Measurements from ENCODE around the gene CHRM2. TPM values are rescaled to one million over a fixed set of nuclear protein-coding genes. Genes with fewer than 3 reads are reported as not detected.

The CHRM2 gene
- total RNA-seq, 2 experiments from 2014 or later: not detected

DNA sequence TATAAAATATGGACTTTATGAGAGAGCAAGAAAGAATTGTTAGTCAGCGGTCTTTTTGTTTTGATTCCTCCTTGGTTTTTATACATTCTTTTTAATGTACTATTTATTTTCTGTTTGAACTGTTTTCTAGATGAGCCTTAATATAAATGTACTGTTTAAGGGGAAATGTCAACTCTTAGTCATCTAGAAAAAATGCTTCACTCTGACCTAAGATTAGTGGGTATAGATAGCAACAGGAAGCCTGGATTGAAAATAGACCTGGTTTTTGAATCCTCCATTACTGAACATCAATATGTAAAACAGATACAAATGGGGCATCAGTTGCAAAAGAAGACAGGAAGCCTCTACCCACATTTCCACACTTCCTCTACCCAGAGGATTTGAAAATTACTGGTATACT lies 87.8 kb downstream of the CHRM2 start:
- no peak for DNase-seq
- no peak overlapping the region for H3K4me3 Mint-ChIP-seq
- H3K27ac ChIP-seq (ENCODE audit: low read depth in 1 of 2, low read length in 2 of 2): no peak overlapping the region
- no peaks in the 10 kb centered on the region for H3K36me3 ChIP-seq (ENCODE audit: insufficient read depth, low read length)
- no peaks in the 10 kb centered on the region for H3K36me3 Mint-ChIP-seq (ENCODE audit: low read depth)
- H3K4me1 Mint-ChIP-seq (ENCODE audit: low read depth): no peaks in the 10 kb centered on the region
- ChIA-PET POLR2A (no interaction called here), CTCF (no interaction called here)
- H3K9me3 Mint-ChIP-seq: peaks cover 11% of the 10 kb centered on the region
- TF ChIP-seq, protein P1, sequence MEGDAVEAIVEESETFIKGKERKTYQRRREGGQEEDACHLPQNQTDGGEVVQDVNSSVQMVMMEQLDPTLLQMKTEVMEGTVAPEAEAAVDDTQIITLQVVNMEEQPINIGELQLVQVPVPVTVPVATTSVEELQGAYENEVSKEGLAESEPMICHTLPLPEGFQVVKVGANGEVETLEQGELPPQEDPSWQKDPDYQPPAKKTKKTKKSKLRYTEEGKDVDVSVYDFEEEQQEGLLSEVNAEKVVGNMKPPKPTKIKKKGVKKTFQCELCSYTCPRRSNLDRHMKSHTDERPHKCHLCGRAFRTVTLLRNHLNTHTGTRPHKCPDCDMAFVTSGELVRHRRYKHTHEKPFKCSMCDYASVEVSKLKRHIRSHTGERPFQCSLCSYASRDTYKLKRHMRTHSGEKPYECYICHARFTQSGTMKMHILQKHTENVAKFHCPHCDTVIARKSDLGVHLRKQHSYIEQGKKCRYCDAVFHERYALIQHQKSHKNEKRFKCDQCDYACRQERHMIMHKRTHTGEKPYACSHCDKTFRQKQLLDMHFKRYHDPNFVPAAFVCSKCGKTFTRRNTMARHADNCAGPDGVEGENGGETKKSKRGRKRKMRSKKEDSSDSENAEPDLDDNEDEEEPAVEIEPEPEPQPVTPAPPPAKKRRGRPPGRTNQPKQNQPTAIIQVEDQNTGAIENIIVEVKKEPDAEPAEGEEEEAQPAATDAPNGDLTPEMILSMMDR (IDR thresholded peaks at IDR 0.05): no peak
- ATAC-seq (ENCODE audit: poor library complexity): no peak
- intact Hi-C loops (cut with DNase I, micrococcal nuclease): no loop called here
- H3K27me3 ChIP-seq (ENCODE audit: control insufficient read depth in 1 of 2, insufficient read depth in 2 of 2, low read length in 2 of 2): no peaks in the 10 kb centered on the region
- H3K4me3 ChIP-seq (ENCODE audit: low read length): no peak overlapping the region
- H3K9me3 ChIP-seq (ENCODE audit: control insufficient read depth in 1 of 2, insufficient read depth in 1 of 2, low read length in 2 of 2): peaks cover 0 to 13% of the 10 kb centered on the region in 2 experiments
- H3K27me3 Mint-ChIP-seq: no peaks in the 10 kb centered on the region
- H3K4me1 ChIP-seq (ENCODE audit: insufficient read depth, low read length): no peaks in the 10 kb centered on the region
- no peak overlapping the region for H3K27ac Mint-ChIP-seq

DNA sequence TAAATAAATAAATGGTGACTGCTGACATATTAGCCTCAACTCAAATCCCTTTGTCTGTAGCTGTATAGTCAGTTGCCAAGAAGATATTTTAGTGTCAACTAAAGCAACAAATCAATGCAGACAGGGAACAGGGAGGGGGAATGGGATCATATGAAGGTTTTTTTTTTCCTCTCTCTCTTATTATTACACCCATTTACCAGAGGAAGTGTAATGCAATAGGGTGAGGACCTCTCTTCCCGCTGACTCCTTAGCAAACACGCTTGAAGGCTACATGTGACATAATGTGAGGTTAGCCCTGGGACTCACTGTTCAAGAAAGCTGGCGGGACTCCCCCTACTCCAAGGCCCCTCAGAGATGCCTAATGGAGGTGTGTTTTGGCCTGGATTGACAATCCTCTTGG lies 88.2 kb downstream of the CHRM2 start:
- ChIA-PET CTCF (no interaction called here), POLR2A (no interaction called here)
- Histone ChIP-seq H3K4me1 (ENCODE audit: insufficient read depth, low read length) (no peaks in the 10 kb centered on the region), H3K27me3 (ENCODE audit: control insufficient read depth in 1 of 2, insufficient read depth in 2 of 2, low read length in 2 of 2) (no peaks in the 10 kb centered on the region), H3K36me3 (ENCODE audit: insufficient read depth, low read length) (no peaks in the 10 kb centered on the region), H3K27ac (ENCODE audit: low read depth in 1 of 2, low read length in 2 of 2) (no peak overlapping the region), H3K9me3 (ENCODE audit: control insufficient read depth in 1 of 2, insufficient read depth in 1 of 2, low read length in 2 of 2) (peaks cover 0 to 13% of the 10 kb centered on the region in 2 experiments), H3K4me3 (ENCODE audit: low read length) (no peak overlapping the region)
- TF ChIP-seq, protein P1 (IDR thresholded peaks at IDR 0.05): no peak
- no peaks in the 10 kb centered on the region for H3K36me3 Mint-ChIP-seq (ENCODE audit: low read depth)
- ATAC-seq (ENCODE audit: poor library complexity) (no peak), DNase-seq (no peak)
- no peak overlapping the region for H3K4me3 Mint-ChIP-seq
- intact Hi-C loops (cut with DNase I, micrococcal nuclease): no loop called here
- no peaks in the 10 kb centered on the region for H3K27me3 Mint-ChIP-seq
- no peaks in the 10 kb centered on the region for H3K4me1 Mint-ChIP-seq (ENCODE audit: low read depth)
- no peak overlapping the region for H3K27ac Mint-ChIP-seq
- peaks cover 11% of the 10 kb centered on the region for H3K9me3 Mint-ChIP-seq

DNA sequence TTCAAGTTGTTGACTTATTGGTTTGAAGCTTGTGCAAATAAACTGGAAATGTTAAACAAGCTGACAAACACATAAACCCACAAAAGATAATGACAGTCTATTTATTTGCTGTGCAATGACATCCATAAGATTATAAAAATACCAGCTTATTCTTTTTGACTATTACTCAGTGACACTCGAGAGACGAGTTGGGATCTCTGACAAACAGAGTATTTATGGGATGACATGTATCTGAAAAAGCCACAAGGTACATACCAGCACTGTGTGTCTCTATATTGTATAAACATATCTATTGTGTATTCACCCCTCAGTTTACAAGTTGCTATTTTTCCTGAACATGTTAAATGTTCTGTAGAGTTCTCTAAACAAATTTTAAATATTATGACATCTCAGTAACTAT lies 88.9 kb downstream of the CHRM2 start:
- Mint-ChIP-seq H3K4me1 (ENCODE audit: low read depth) (no peaks in the 10 kb centered on the region), H3K27me3 (no peaks in the 10 kb centered on the region), H3K27ac (no peak overlapping the region), H3K9me3 (peaks cover 10% of the 10 kb centered on the region), H3K4me3 (no peak overlapping the region), H3K36me3 (ENCODE audit: low read depth) (no peaks in the 10 kb centered on the region)
- Histone ChIP-seq H3K36me3 (ENCODE audit: insufficient read depth, low read length) (no peaks in the 10 kb centered on the region), H3K27ac (ENCODE audit: low read depth in 1 of 2, low read length in 2 of 2) (no peak overlapping the region), H3K4me1 (ENCODE audit: insufficient read depth, low read length) (no peaks in the 10 kb centered on the region), H3K27me3 (ENCODE audit: control insufficient read depth in 1 of 2, insufficient read depth in 2 of 2, low read length in 2 of 2) (no peaks in the 10 kb centered on the region), H3K4me3 (ENCODE audit: low read length) (no peak overlapping the region), H3K9me3 (ENCODE audit: control insufficient read depth in 1 of 2, insufficient read depth in 1 of 2, low read length in 2 of 2) (peaks cover 0 to 16% of the 10 kb centered on the region in 2 experiments)
- ATAC-seq (ENCODE audit: poor library complexity): no peak
- DNase-seq: no peak
- TF ChIP-seq, protein P1 (IDR thresholded peaks at IDR 0.05): no peak
- intact Hi-C loops (cut with DNase I, micrococcal nuclease): no loop called here
- ChIA-PET CTCF (no interaction called here), POLR2A (no interaction called here)
